Vagina (tissue), 2 donors: ENCODE data around the gene PTPRM.

Experiments
- CTCF ChIP-seq, 3 experiments: fragments of 450-650 bp in 2 of 3; fragments of 200-600 bp in 1 of 3; sonication (generic) in 1 of 3; IDR thresholded peaks; one replicate each; pipeline ENCODE4 v1.5.1; 2017 to 2019; ENCODE audit warnings: antibody characterized with exemption in 3 of 3, mild to moderate bottlenecking in 2 of 3, moderate library complexity in 2 of 3
- POLR2A ChIP-seq, 2 donors: fragments of 450-650 bp; IDR thresholded peaks; one replicate each; pipeline ENCODE4 v1.6.1; 2017; ENCODE audit warnings: antibody characterized with exemption in 2 of 2, mild to moderate bottlenecking in 2 of 2, moderate library complexity in 2 of 2

- TF ChIP-seq CTCF (IDR thresholded peaks at IDR 0.05) (no peak), POLR2A (IDR thresholded peaks at IDR 0.05) (no peak)
These were observed 530.8 kb downstream of the PTPRM start for GRCh38 chr18:8097927-8098326.
